Erythroblast (primary cell): ENCODE measurements around the gene UNC80.

Experiments
- GATA1 ChIP-seq: IDR thresholded peaks from 2 replicates; pipeline ENCODE4 v1.6.1; 2011; ENCODE audit warnings: low read depth, mild to moderate bottlenecking, control low read depth, low read length, moderate library complexity
- POLR2A ChIP-seq: IDR thresholded peaks from 2 replicates; pipeline ENCODE4 v1.6.1; 2011; ENCODE audit warnings: mild to moderate bottlenecking, low read length

DNA sequence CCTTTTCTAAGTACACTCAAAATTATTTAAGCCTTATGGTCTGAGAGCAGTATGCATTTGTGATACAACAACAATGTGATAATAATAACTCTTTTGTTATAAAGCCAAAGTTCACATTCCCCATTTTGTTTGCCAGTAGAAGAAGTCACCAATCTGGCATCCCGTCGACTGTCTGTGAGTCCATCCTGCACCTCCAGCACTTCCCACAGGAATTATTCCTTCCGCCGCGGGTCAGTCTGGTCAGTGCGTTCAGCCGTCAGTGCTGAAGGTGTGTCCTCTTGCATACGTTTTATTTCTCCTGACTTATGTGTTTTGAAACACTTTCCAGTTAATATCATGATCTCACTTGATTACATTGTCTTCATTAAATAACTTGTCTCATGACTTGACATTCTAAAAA lies 150.5 kb downstream of the UNC80 start:
- TF ChIP-seq POLR2A (no peak), GATA1 (no peak)
